ENCODE results near the gene CLDN9.

Gene CLDN9

DNA sequence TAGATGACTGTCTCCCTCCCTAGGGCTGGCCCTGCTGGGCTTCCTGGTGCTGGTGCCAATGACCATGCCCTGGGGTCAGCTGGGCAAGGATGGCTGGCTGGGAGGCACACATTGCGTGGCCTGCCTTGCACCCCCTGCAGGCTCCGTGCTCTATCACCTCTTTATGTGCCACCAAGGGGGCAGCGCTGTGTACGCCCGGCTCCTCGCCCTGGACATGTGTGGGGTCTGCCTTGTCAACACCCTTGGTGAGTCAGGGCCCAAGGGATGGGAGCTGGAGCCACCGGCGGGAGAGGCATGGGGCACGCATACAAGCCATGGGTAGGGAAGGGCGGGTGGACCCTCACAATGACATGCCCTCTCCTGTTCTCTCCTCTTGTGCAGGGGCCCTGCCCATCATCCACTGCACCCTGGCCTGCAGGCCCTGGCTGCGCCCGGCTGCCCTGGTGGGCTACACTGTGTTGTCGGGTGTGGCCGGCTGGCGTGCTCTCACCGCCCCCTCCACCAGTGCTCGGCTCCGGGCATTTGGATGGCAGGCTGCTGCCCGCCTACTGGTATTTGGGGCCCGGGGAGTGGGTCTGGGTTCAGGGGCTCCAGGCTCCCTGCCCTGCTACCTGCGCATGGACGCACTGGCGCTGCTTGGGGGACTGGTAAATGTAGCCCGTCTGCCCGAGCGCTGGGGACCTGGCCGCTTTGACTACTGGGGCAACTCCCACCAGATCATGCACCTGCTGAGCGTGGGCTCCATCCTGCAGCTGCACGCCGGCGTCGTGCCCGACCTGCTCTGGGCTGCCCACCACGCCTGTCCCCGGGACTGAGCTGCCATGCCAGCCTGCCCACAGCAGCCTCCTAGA lies 41.4 kb upstream of the CLDN9 start (continued):
- TF ChIP-seq, protein P1, sequence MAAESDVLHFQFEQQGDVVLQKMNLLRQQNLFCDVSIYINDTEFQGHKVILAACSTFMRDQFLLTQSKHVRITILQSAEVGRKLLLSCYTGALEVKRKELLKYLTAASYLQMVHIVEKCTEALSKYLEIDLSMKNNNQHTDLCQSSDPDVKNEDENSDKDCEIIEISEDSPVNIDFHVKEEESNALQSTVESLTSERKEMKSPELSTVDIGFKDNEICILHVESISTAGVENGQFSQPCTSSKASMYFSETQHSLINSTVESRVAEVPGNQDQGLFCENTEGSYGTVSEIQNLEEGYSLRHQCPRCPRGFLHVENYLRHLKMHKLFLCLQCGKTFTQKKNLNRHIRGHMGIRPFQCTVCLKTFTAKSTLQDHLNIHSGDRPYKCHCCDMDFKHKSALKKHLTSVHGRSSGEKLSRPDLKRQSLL (tag by site-specific recombination; IDR thresholded peaks at IDR 0.05), result peak; percentile 72; the same call in 1 of the 2 replicates
- TF ChIP-seq RBAK (tag by site-specific recombination; IDR thresholded peaks at IDR 0.05) (no peak), PRDM1 (tag by site-specific recombination; IDR thresholded peaks at IDR 0.05) (no peak), ZNF140 (tag by site-specific recombination; IDR thresholded peaks at IDR 0.05) (no peak)

DNA sequence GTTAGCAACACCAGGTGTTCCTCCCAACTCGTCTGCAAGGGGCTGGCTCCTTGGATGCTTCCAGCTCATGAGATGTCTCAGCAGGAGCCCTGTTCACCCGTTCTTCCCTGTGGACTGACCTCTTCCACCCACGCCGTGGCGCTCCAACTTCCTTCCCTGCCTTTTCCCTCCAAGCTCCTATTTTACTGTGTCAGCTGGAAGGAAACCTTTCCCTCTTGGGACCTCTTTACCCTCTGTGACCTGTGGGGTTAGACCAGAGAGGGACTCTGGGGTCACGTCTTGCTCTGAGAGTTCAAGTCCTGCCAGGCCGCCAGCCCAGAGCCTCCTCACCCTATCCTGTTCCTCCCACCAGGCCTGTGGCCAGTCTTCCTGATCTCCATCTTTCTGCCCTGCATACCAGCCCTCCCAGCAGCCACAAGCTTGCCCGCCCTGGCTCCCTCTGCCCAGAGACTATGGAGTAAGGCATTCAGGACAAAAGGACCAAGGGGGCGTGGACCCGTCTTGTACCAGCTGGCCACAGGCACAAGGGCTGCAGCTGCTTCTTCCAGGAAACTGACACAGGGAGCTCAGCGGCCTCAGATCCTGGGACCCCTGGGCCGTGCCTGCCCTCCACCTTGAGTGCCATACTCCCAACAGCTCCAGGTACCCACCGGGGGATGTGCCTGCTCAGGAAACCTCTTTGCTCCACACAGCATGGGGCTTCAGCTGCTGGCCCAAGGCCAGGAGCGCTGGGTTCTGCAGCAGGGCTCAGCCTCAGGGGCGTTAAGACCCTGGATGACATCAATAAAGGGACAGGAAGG lies 40.5 kb upstream of the CLDN9 start:
- ChIA-PET CTCF (interaction anchor here (0.9 kb wide), 1 partner anchor 10 kb away, joined by 4 read pairs; no protein-coding TSS in a partner anchor), POLR2A (interaction anchor here (0.6 to 2.5 kb wide), 5 partner anchors 8 to 50 kb away, joined by 3 to 17 read pairs (median 5); partner anchors contain the start of genes HCFC1R1, PKMYT1 and TNFRSF12A)
- Histone ChIP-seq H3K4me1 (ENCODE audit: control insufficient read depth, insufficient read depth, low read length) (peaks cover 9% of the 10 kb centered on the region), H3K9me3 (ENCODE audit: control insufficient read depth, insufficient read depth, low read depth, low read length) (no peaks in the 10 kb centered on the region), H3K27ac (ENCODE audit: extremely low read depth, low read depth, low read length) (peak overlapping the region; percentile 45), H3K36me3 (ENCODE audit: control insufficient read depth in 2 of 2, insufficient read depth in 1 of 2, low read length in 2 of 2) (peaks cover 0 to 64% of the 10 kb centered on the region in 2 experiments; a peak in 1 of 3 replicates), H3K4me3 (ENCODE audit: low read depth, low read length) (no peak overlapping the region)
- TF ChIP-seq MEIS1 (CRISPR knock-in tag; IDR thresholded peaks at IDR 0.05; ENCODE audit: borderline replicate concordance) (no peak), ZFHX2 (tag by site-specific recombination; conservative IDR thresholded peaks at IDR 0.05) (peak; percentile 41; the same call in 1 of the 2 replicates), ZNF660 (tag by site-specific recombination; IDR thresholded peaks at IDR 0.05) (0 out of 2 replicates have a peak, but pooled peaks have one; percentile 23), BCL11A (tag by site-specific recombination; IDR thresholded peaks at IDR 0.05; ENCODE audit: low read depth) (no peak), ZSCAN30 (tag by site-specific recombination; IDR thresholded peaks at IDR 0.05) (0 out of 2 replicates have a peak, but pooled peaks have one; percentile 21), SP7 (tag by site-specific recombination; IDR thresholded peaks at IDR 0.05) (peak; percentile 7; the same call in 1 of the 2 replicates), ZNF350 (tag by site-specific recombination; IDR thresholded peaks at IDR 0.05) (no peak), KLF9 (tag by site-specific recombination; IDR thresholded peaks at IDR 0.05; ENCODE audit: low read depth) (peak; percentile 66), SETDB1 (IDR thresholded peaks at IDR 0.05; ENCODE audit: insufficient read length, low read length) (no peak), IKZF3 (tag by site-specific recombination; IDR thresholded peaks at IDR 0.05) (peak; percentile 17; the same call in 1 of the 2 replicates), ZNF423 (tag by site-specific recombination; IDR thresholded peaks at IDR 0.05) (no peak), ZBTB20 (tag by site-specific recombination; IDR thresholded peaks at IDR 0.05) (no peak), BCL11B (tag by site-specific recombination; IDR thresholded peaks at IDR 0.05; ENCODE audit: low read depth) (peak; percentile 73), SP3 (tag by site-specific recombination; IDR thresholded peaks at IDR 0.05) (no peak), ZNF501 (tag by site-specific recombination; IDR thresholded peaks at IDR 0.05) (no peak), OVOL3 (tag by site-specific recombination; IDR thresholded peaks at IDR 0.05) (no peak), ZNF629 (tag by site-specific recombination; IDR thresholded peaks at IDR 0.05) (peak; percentile 20; the same call in 1 of the 2 replicates)
- TF ChIP-seq, protein P2, sequence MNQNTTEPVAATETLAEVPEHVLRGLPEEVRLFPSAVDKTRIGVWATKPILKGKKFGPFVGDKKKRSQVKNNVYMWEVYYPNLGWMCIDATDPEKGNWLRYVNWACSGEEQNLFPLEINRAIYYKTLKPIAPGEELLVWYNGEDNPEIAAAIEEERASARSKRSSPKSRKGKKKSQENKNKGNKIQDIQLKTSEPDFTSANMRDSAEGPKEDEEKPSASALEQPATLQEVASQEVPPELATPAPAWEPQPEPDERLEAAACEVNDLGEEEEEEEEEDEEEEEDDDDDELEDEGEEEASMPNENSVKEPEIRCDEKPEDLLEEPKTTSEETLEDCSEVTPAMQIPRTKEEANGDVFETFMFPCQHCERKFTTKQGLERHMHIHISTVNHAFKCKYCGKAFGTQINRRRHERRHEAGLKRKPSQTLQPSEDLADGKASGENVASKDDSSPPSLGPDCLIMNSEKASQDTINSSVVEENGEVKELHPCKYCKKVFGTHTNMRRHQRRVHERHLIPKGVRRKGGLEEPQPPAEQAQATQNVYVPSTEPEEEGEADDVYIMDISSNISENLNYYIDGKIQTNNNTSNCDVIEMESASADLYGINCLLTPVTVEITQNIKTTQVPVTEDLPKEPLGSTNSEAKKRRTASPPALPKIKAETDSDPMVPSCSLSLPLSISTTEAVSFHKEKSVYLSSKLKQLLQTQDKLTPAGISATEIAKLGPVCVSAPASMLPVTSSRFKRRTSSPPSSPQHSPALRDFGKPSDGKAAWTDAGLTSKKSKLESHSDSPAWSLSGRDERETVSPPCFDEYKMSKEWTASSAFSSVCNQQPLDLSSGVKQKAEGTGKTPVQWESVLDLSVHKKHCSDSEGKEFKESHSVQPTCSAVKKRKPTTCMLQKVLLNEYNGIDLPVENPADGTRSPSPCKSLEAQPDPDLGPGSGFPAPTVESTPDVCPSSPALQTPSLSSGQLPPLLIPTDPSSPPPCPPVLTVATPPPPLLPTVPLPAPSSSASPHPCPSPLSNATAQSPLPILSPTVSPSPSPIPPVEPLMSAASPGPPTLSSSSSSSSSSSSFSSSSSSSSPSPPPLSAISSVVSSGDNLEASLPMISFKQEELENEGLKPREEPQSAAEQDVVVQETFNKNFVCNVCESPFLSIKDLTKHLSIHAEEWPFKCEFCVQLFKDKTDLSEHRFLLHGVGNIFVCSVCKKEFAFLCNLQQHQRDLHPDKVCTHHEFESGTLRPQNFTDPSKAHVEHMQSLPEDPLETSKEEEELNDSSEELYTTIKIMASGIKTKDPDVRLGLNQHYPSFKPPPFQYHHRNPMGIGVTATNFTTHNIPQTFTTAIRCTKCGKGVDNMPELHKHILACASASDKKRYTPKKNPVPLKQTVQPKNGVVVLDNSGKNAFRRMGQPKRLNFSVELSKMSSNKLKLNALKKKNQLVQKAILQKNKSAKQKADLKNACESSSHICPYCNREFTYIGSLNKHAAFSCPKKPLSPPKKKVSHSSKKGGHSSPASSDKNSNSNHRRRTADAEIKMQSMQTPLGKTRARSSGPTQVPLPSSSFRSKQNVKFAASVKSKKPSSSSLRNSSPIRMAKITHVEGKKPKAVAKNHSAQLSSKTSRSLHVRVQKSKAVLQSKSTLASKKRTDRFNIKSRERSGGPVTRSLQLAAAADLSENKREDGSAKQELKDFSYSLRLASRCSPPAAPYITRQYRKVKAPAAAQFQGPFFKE (tag by site-specific recombination; IDR thresholded peaks at IDR 0.05; ENCODE audit: borderline replicate concordance), result no peak
- TF ChIP-seq, protein P3, sequence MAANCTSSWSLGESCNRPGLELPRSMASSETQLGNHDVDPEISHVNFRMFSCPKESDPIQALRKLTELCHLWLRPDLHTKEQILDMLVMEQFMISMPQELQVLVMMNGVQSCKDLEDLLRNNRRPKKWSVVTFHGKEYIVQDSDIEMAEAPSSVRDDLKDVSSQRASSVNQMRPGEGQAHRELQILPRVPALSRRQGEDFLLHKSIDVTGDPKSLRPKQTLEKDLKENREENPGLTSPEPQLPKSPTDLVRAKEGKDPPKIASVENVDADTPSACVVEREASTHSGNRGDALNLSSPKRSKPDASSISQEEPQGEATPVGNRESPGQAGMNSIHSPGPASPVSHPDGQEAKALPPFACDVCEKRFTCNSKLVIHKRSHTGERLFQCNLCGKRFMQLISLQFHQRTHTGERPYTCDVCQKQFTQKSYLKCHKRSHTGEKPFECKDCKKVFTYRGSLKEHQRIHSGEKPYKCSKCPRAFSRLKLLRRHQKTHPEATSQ (tag by site-specific recombination; IDR thresholded peaks at IDR 0.05), result no peak
- TF ChIP-seq, protein P4, sequence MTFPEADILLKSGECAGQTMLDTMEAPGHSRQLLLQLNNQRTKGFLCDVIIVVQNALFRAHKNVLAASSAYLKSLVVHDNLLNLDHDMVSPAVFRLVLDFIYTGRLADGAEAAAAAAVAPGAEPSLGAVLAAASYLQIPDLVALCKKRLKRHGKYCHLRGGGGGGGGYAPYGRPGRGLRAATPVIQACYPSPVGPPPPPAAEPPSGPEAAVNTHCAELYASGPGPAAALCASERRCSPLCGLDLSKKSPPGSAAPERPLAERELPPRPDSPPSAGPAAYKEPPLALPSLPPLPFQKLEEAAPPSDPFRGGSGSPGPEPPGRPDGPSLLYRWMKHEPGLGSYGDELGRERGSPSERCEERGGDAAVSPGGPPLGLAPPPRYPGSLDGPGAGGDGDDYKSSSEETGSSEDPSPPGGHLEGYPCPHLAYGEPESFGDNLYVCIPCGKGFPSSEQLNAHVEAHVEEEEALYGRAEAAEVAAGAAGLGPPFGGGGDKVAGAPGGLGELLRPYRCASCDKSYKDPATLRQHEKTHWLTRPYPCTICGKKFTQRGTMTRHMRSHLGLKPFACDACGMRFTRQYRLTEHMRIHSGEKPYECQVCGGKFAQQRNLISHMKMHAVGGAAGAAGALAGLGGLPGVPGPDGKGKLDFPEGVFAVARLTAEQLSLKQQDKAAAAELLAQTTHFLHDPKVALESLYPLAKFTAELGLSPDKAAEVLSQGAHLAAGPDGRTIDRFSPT (tag by site-specific recombination; IDR thresholded peaks at IDR 0.05), result peak; percentile 79

All from HEK293 (cell line).